Body of pancreas (tissue), 4 donors: ENCODE data around the gene ZNF687. TPM values are rescaled to one million over a fixed set of nuclear protein-coding genes. Genes with fewer than 3 reads are reported as not detected.
A peak's percentile ranks its signal among the peaks of the same experiment; 100 is the strongest.

Experiments used
- ATAC-seq: fragments of 150-250 bp; one replicate; pipeline ENCODE4 v1.9.1; 2016
- DNase-seq, 4 donors: peaks; one replicate each; pipeline ENCODE4 v3.0.0-alpha.2; 2019
- H3K27ac ChIP-seq, 4 donors: fragments of 200-600 bp; sonication (generic); 1 replicate in 3 of 4; 2 replicates in 1 of 4; pipeline versions ENCODE4 v1.5.1 to v1.6.1; 2016 to 2019; ENCODE audit warnings: mild to moderate bottlenecking in 1 of 4, mixed read lengths in 1 of 4, moderate library complexity in 1 of 4
- H3K27me3 ChIP-seq, 2 donors: fragments of 200-600 bp; sonication (generic); one replicate each; pipeline ENCODE4 v1.6.0; 2016; ENCODE audit warnings: mild to moderate bottlenecking in 1 of 2
- H3K36me3 ChIP-seq, 2 donors: fragments of 200-600 bp; sonication (generic); replicated peaks in 1 of 2; 2 replicates each; pipeline ENCODE4 v1.5.1; 2016; ENCODE audit warnings: low read depth in 2 of 2; ENCODE audit not compliant: insufficient read depth in 1 of 2
- H3K4me1 ChIP-seq: fragments of 200-600 bp; sonication (generic); one replicate; pipeline ENCODE4 v1.6.0; 2016
- H3K4me3 ChIP-seq, 2 donors: fragments of 200-600 bp; sonication (generic); 1 replicate in 1 of 2; 2 replicates in 1 of 2; pipeline ENCODE4 v1.5.1; 2016 to 2019
- H3K9me3 ChIP-seq, 3 donors: fragments of 200-600 bp; sonication (generic); 1 replicate in 2 of 3; 2 replicates in 1 of 3; pipeline ENCODE4 v1.5.1; 2016
- POLR2A ChIP-seq, 3 donors: fragments of 450-650 bp; IDR thresholded peaks; one replicate each; pipeline ENCODE4 v1.6.1; 2016; ENCODE audit warnings: antibody characterized with exemption in 3 of 3, mild to moderate bottlenecking in 2 of 3
- WGBS, 2 donors: methylation state at CpG; one replicate each; pipeline ENCODE4 v1.1.5; 2017; 5-methylcytosine and 5-hydroxymethylcytosine counted together
- intact Hi-C: fragments of 100-400 bp; cut with DNase I; formaldehyde crosslinking; loops from one replicate; pipeline ENCODE4 v1.15.1; 2023
- total RNA-seq, 2 donors: library from RNA; depleted of rRNA; stranded (reverse); fragments of >200 nt; gene quantifications; one replicate each; pipeline ENCODE4 v1.1.0, GENCODE V29; 2016
- TF ChIP-seq, protein P1 (sequence below), 7 experiments: fragments of 450-650 bp in 4 of 7; fragments of 200-600 bp in 3 of 7; sonication (generic) in 3 of 7; IDR thresholded peaks; one replicate each; pipeline ENCODE4 v1.5.1; 2016 to 2019; ENCODE audit warnings: antibody characterized with exemption in 7 of 7

The ZNF687 gene
- total RNA-seq, 2 donors from 2014 or later = 15.0 to 24.4 TPM

DNA sequence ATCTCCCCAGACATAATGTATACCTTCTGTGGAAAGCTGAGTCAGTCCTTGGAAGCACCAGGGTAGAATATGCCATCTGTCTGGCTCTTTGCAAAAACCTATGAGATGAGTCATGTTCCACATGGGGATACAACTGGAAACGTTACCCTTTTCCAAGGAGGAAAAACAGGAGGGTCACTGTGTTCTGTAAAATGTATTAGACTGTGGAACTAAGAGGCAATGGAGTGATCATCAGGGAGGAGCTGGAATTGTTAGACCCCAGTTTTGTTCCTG, 43.7 kb upstream of the ZNF687 start:
- ATAC-seq (no peak), DNase-seq (no peak)
- H3K27ac ChIP-seq = no peak overlapping the region
- intact Hi-C loops = no loop called here
- H3K27me3 ChIP-seq = no peaks in the 10 kb centered on the region
- TF ChIP-seq, protein P1, sequence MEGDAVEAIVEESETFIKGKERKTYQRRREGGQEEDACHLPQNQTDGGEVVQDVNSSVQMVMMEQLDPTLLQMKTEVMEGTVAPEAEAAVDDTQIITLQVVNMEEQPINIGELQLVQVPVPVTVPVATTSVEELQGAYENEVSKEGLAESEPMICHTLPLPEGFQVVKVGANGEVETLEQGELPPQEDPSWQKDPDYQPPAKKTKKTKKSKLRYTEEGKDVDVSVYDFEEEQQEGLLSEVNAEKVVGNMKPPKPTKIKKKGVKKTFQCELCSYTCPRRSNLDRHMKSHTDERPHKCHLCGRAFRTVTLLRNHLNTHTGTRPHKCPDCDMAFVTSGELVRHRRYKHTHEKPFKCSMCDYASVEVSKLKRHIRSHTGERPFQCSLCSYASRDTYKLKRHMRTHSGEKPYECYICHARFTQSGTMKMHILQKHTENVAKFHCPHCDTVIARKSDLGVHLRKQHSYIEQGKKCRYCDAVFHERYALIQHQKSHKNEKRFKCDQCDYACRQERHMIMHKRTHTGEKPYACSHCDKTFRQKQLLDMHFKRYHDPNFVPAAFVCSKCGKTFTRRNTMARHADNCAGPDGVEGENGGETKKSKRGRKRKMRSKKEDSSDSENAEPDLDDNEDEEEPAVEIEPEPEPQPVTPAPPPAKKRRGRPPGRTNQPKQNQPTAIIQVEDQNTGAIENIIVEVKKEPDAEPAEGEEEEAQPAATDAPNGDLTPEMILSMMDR (IDR thresholded peaks at IDR 0.05) = no peak
- no peaks in the 10 kb centered on the region for H3K4me1 ChIP-seq
- 64 to 67% methylated on average over 1 of the region's 1 CpG for WGBS, 2 donors
- H3K4me3 ChIP-seq = no peak overlapping the region
- H3K36me3 ChIP-seq = peaks cover 9 to 49% of the 10 kb centered on the region in 2 donors
- no peaks in the 10 kb centered on the region for H3K9me3 ChIP-seq

DNA sequence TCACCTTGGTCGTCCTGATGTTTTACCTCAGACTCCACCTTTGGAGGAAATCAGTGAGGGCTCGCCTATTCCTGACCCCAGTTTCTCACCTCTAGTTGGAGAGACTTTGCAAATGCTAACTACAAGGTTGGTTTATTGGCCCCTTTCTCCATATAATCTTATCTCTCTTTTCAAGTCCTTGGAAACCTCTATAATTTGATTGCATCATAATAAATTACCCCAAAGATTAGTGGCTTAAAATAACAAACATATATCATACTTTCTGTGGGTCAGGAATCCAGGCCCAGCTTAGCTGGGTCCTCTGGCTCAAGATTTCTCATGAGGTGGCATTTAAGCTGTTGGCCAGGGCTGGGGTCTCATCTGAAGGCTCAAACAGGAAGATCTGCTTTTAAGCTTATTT, 39.7 kb upstream of the ZNF687 start:
- 84 to 87% methylated on average over 2 of the region's 2 CpGs for WGBS, 2 donors
- H3K9me3 ChIP-seq = no peaks in the 10 kb centered on the region
- DNase-seq (no peak), ATAC-seq (no peak)
- no peaks in the 10 kb centered on the region for H3K27me3 ChIP-seq
- no peak for TF ChIP-seq POLR2A (IDR thresholded peaks at IDR 0.05)
- TF ChIP-seq, protein P1 (IDR thresholded peaks at IDR 0.05) = no peak
- no peak overlapping the region for H3K4me3 ChIP-seq
- intact Hi-C loops = no loop called here
- H3K4me1 ChIP-seq = no peaks in the 10 kb centered on the region
- H3K36me3 ChIP-seq = peaks cover 15 to 35% of the 10 kb centered on the region in 2 donors
- no peak overlapping the region for H3K27ac ChIP-seq

DNA sequence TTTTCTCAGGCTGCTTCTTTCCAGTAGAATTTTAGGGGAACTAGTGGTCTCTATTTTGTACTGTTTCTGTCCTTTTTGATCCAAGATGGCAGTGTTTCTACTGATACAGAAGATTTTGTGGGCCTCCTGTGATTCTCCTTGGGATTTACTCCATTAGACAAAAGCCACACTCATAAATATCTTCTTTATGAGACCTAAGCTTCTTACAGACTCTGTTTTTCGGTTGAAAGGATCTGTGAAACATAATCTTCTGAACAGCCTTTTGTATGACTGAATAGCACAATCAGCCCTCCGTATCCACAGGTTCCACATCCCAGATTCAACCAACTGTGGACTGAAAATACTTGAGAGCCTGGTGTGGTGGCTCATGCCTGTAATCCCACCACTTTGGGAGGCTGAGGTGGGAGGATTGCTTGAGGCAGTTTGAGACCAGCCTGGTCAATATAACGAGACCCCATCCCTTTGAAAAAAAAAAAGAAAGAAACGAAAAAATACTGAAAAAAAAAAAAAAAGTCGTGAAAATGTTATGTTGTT, 38.3 kb upstream of the ZNF687 start:
- intact Hi-C loops = no loop called here
- 71 to 82% methylated on average over 5 of the region's 5 CpGs for WGBS, 2 donors
- TF ChIP-seq POLR2A (IDR thresholded peaks at IDR 0.05) = no peak
- Histone ChIP-seq H3K27me3 (no peaks in the 10 kb centered on the region), H3K9me3 (no peaks in the 10 kb centered on the region), H3K4me1 (no peaks in the 10 kb centered on the region), H3K36me3 (peaks cover 24 to 35% of the 10 kb centered on the region in 2 donors), H3K4me3 (no peak overlapping the region), H3K27ac (no peak overlapping the region)
- DNase-seq (no peak), ATAC-seq (no peak)

DNA sequence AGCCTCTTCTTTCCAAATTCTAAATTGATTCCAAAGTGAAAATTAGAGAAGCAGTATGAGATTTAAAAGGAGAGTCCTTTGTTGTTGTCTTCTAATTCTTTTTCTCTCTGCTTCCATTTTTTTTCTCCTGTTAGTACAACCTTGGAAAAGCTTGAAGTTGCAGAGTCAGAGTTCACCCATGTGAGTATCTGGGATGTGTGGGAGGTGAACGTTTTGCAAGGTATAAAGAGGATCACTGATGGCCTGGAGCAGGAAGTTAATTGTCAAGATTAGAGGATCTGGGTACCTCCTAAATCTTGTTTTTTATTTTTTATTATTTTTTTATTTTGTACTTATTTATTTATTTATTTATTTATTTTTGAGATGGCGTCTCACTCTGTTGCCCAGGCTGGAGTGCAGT, 35.3 kb upstream of the ZNF687 start:
- TF ChIP-seq, protein P1 (IDR thresholded peaks at IDR 0.05) = no peak
- TF ChIP-seq POLR2A (IDR thresholded peaks at IDR 0.05) = no peak
- Histone ChIP-seq H3K4me1 (no peaks in the 10 kb centered on the region), H3K4me3 (no peak overlapping the region), H3K9me3 (no peaks in the 10 kb centered on the region), H3K27me3 (no peaks in the 10 kb centered on the region), H3K27ac (no peak overlapping the region), H3K36me3 (peaks cover 19 to 26% of the 10 kb centered on the region in 2 donors)
- DNase-seq = no peak
- no peak for ATAC-seq
- 93% methylated on average over 2 of the region's 2 CpGs for WGBS, 2 donors
- intact Hi-C loops = no loop called here

DNA sequence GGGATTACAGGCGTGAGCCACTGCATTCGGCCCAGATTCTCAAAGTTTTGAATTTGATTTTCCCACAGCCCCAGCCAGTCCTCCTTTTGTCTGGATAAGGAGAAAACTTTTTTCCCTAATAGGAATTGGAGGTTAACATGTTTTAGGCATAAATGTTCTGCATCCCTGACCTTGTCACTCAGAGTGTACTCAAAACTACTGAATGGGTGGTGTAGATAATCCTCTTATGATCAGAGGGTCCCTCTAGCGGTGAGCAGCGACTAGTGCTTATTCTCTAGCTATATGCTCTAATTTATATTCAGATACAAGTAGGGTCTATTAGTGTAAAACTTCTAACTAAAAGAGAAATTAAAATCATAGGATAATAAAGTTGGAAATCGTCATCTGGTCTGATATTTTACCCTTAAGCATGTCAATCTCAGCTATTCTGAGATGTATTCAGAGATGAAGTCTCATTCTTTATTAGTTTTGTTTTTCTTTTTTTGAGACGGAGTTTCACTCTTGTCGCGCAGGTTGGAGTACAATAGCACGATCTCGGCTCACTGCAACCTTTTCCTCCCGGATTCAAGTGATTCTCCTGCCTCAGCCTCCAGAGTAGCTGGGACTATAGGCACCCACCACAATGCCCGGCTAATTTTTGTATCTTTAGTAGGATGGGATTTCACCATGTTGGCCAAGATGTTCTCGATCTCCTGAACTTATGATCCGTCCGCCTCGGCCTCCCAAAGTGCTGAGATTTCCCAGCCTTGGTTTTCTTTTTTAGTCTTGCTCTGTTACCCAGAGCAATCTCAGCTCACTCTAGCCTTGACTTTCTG, 30.2 kb upstream of the ZNF687 start:
- TF ChIP-seq, protein P1 (IDR thresholded peaks at IDR 0.05) = peak; percentile 49 to 85 (median 82)
- no peak for TF ChIP-seq POLR2A (IDR thresholded peaks at IDR 0.05)
- 47 to 52% methylated on average over 16 of the region's 16 CpGs for WGBS, 2 donors
- Histone ChIP-seq H3K4me3 (no peak overlapping the region), H3K9me3 (no peaks in the 10 kb centered on the region), H3K27me3 (no peaks in the 10 kb centered on the region), H3K36me3 (peaks cover 4 to 11% of the 10 kb centered on the region in 2 donors), H3K27ac (no peak overlapping the region), H3K4me1 (peaks cover 15% of the 10 kb centered on the region)
- ATAC-seq (peak; percentile 34), DNase-seq (peak; percentile 70 to 87 (median 79))
- intact Hi-C loops = loop anchor here (5.0 kb wide), 1 partner anchor 50 kb away; no protein-coding TSS in a partner anchor
